H1 (cell line): ENCODE results near the gene TFCP2L1. TPM values are rescaled to one million over a fixed set of nuclear protein-coding genes. Genes with fewer than 3 reads are reported as not detected.

Source experiments
- CTCF ChIA-PET: fragments of 300-600 bp; sonication (Branson Sonifier 250); formaldehyde crosslinking; loops from one replicate; lab custom pipeline; 2021; ENCODE audit not compliant: partially characterized antibody; lab: Charles Lee
- POLR2A ChIA-PET: fragments of 300-600 bp; sonication (Branson Sonifier 250); formaldehyde crosslinking; loops from one replicate; lab custom pipeline; 2021; ENCODE audit warnings: inconsistent platforms; ENCODE audit not compliant: partially characterized antibody; lab: Charles Lee
- DNase-seq, 2 experiments: peaks; one replicate each; pipeline versions ENCODE4 v3.0.0 to v3.0.0-alpha.2; 2010 to 2022; ENCODE audit warnings: low spot score in 2 of 2, low read depth in 1 of 2, mixed read lengths in 1 of 2
- FAIRE-seq: peaks from 2 replicates; lab custom pipeline; 2011; peaks lifted over from hg19 to GRCh38; lab: Jason Lieb, UNC
- H2AFZ ChIP-seq: 2 replicates; pipeline ENCODE4 v1.8.1; 2012; ENCODE audit warnings: low read length, inconsistent platforms
- H2AK5ac ChIP-seq: 2 replicates; pipeline ENCODE4 v1.6.1; 2013; ENCODE audit warnings: low read depth, low read length
- H2BK120ac ChIP-seq: replicated peaks from 2 replicates; pipeline ENCODE3; 2013; ENCODE audit warnings: low read depth, low read length, inconsistent platforms
- H2BK12ac ChIP-seq: 2 replicates; pipeline ENCODE4 v1.6.1; 2013; ENCODE audit warnings: low read depth, low read length
- H2BK15ac ChIP-seq: 2 replicates; pipeline ENCODE4 v1.6.1; 2013; ENCODE audit warnings: low read length
- H2BK20ac ChIP-seq: 2 replicates; pipeline ENCODE4 v1.6.1; 2013; ENCODE audit warnings: low read length
- H2BK5ac ChIP-seq: 2 replicates; pipeline ENCODE4 v1.6.1; 2013; ENCODE audit warnings: low read depth, low read length
- H3K14ac ChIP-seq: 2 replicates; pipeline ENCODE4 v1.6.1; 2013; ENCODE audit warnings: inconsistent platforms; ENCODE audit not compliant: insufficient read length
- H3K18ac ChIP-seq: 2 replicates; pipeline ENCODE4 v1.6.1; 2013; ENCODE audit warnings: low read length; ENCODE audit errors: extremely low read depth
- H3K23ac ChIP-seq: 2 replicates; pipeline ENCODE4 v1.6.1; 2013; ENCODE audit warnings: inconsistent platforms; ENCODE audit not compliant: insufficient read length
- H3K23me2 ChIP-seq: 2 replicates; pipeline ENCODE4 v1.6.1; 2013; ENCODE audit warnings: low read depth, low read length
- H3K27ac ChIP-seq: 2 replicates; pipeline ENCODE4 v1.6.1; 2011; ENCODE audit warnings: low read depth, low read length, inconsistent platforms
- H3K27me3 ChIP-seq, 4 experiments: replicated peaks in 1 of 4; 1 replicate in 1 of 4; 2 replicates in 3 of 4; pipeline versions ENCODE4 v1.6.1 to v1.8.1; 2011 to 2013; ENCODE audit warnings: low read length in 3 of 4, mild to moderate bottlenecking in 3 of 4, inconsistent platforms in 2 of 4, mixed read lengths in 2 of 4, moderate library complexity in 1 of 4; ENCODE audit not compliant: control insufficient read depth in 3 of 4, insufficient read depth in 3 of 4; ENCODE audit errors: extremely low read depth in 1 of 4
- H3K36me3 ChIP-seq, 4 experiments: 2 replicates each; pipeline versions ENCODE4 v1.6.1 to v1.8.1; 2011 to 2013; ENCODE audit warnings: mild to moderate bottlenecking in 4 of 4, low read length in 3 of 4, moderate library complexity in 2 of 4, control low read depth in 1 of 4, inconsistent platforms in 1 of 4; ENCODE audit not compliant: insufficient read depth in 4 of 4, control insufficient read depth in 2 of 4
- H3K4ac ChIP-seq: replicated peaks from 2 replicates; pipeline ENCODE3; 2013; ENCODE audit warnings: low read length, low read depth, mixed read lengths, inconsistent platforms; ENCODE audit not compliant: insufficient read length
- H3K4me1 ChIP-seq, 4 experiments: replicated peaks in 1 of 4; 1 replicate in 1 of 4; 2 replicates in 3 of 4; pipeline versions ENCODE4 v1.6.1 to v1.8.1; 2011 to 2013; ENCODE audit warnings: low read length in 3 of 4, inconsistent platforms in 2 of 4, mixed read lengths in 1 of 4; ENCODE audit not compliant: insufficient read depth in 4 of 4, control insufficient read depth in 3 of 4
- H3K4me2 ChIP-seq, 2 experiments: 2 replicates each; pipeline versions ENCODE4 v1.6.1 to v1.8.1; 2011 to 2013; ENCODE audit warnings: low read depth in 2 of 2, low read length in 2 of 2, control low read depth in 1 of 2, inconsistent platforms in 1 of 2, mild to moderate bottlenecking in 1 of 2; ENCODE audit not compliant: insufficient read depth in 1 of 2
- H3K4me3 ChIP-seq, 4 experiments: fragments of 200-600, 300-600 bp in 1 of 4; sonication (generic), shearing (Covaris generic), sonication (Bioruptor Twin) in 1 of 4; 2 replicates each; pipeline versions ENCODE4 v1.5.1 to v1.8.1; 2011 to 2016; ENCODE audit warnings: low read length in 4 of 4, low read depth in 3 of 4, control low read depth in 2 of 4, inconsistent platforms in 2 of 4, mild to moderate bottlenecking in 2 of 4, mixed read lengths in 1 of 4, moderate library complexity in 1 of 4; ENCODE audit not compliant: insufficient read depth in 2 of 4; ENCODE audit errors: extremely low read depth in 1 of 4
- H3K56ac ChIP-seq: replicated peaks from 2 replicates; pipeline ENCODE3; 2013; ENCODE audit warnings: low read depth, mild to moderate bottlenecking, mixed read lengths, low read length, inconsistent platforms; ENCODE audit not compliant: insufficient read length
- H3K79me1 ChIP-seq: 2 replicates; pipeline ENCODE4 v1.6.1; 2013; ENCODE audit warnings: low read depth, low read length, control low read depth
- H3K79me2 ChIP-seq, 2 experiments: 2 replicates each; pipeline versions ENCODE4 v1.6.1 to v1.8.1; 2012 to 2013; ENCODE audit warnings: low read length in 2 of 2, mild to moderate bottlenecking in 2 of 2, inconsistent platforms in 1 of 2; ENCODE audit not compliant: insufficient read depth in 2 of 2, control insufficient read depth in 1 of 2
- H3K9ac ChIP-seq, 4 experiments: replicated peaks in 1 of 4; 1 replicate in 1 of 4; 2 replicates in 3 of 4; pipeline versions ENCODE4 v1.6.1 to v1.8.1; 2011 to 2013; ENCODE audit warnings: low read depth in 3 of 4, low read length in 3 of 4, control low read depth in 2 of 4, mild to moderate bottlenecking in 2 of 4, moderate library complexity in 2 of 4, inconsistent platforms in 1 of 4; ENCODE audit errors: extremely low read depth in 1 of 4
- H3K9me3 ChIP-seq, 2 experiments: 2 replicates each; pipeline versions ENCODE4 v1.6.1 to v1.8.1; 2012 to 2013; ENCODE audit warnings: mild to moderate bottlenecking in 2 of 2, moderate library complexity in 2 of 2, control low read depth in 1 of 2, inconsistent platforms in 1 of 2, low read depth in 1 of 2, low read length in 1 of 2, mixed read lengths in 1 of 2; ENCODE audit not compliant: insufficient read depth in 2 of 2
- H4K20me1 ChIP-seq, 2 experiments: replicated peaks in 1 of 2; 2 replicates each; pipeline versions ENCODE3 to v1.8.1; 2011 to 2013; ENCODE audit warnings: inconsistent platforms in 2 of 2, low read length in 2 of 2, mild to moderate bottlenecking in 1 of 2; ENCODE audit not compliant: insufficient read depth in 2 of 2, control insufficient read depth in 1 of 2
- H4K5ac ChIP-seq: 2 replicates; pipeline ENCODE4 v1.6.1; 2013; ENCODE audit warnings: low read length, low read depth, mixed read lengths, inconsistent platforms; ENCODE audit not compliant: insufficient read length
- H4K8ac ChIP-seq: 2 replicates; pipeline ENCODE4 v1.8.0; 2013; ENCODE audit warnings: mild to moderate bottlenecking, moderate library complexity, low read length, inconsistent platforms; ENCODE audit not compliant: insufficient read depth; ENCODE audit errors: extremely low read depth
- H4K91ac ChIP-seq: replicated peaks from 2 replicates; pipeline ENCODE3; 2013; ENCODE audit warnings: low read length, mixed read lengths, inconsistent platforms; ENCODE audit not compliant: insufficient read length
- NRF1 ChIP-seq: IDR thresholded peaks from 2 replicates; pipeline ENCODE4 v1.6.1; 2011; ENCODE audit warnings: mild to moderate bottlenecking, low read depth, low read length, improper control_type of control experiment
- WGBS, 2 experiments: shearing (Covaris generic) in 1 of 2; methylation state at CpG; one replicate each; pipeline versions ENCODE4 v1.1.6 to v1.1.7; 2013 to 2015; ENCODE audit warnings: low lambda C conversion rate in 2 of 2, mixed read lengths in 2 of 2, inconsistent platforms in 1 of 2, low coverage in 1 of 2, missing lambda C conversion rate in 1 of 2; ENCODE audit not compliant: insufficient replicate concordance in 2 of 2, insufficient coverage in 1 of 2, insufficient read length in 1 of 2; ENCODE audit errors: extremely low coverage in 1 of 2, missing lambda C conversion rate in 1 of 2; 5-methylcytosine and 5-hydroxymethylcytosine counted together
- polyA plus RNA-seq, 7 experiments: library from polyadenylated mRNA; depleted of rRNA in 3 of 7; stranded (reverse) in 5 of 7; unstranded in 2 of 7; fragments of >200 nt in 5 of 7; fragments of 200-250 nt in 2 of 7; gene quantifications; 1 replicate in 5 of 7; 2 replicates in 1 of 7; 4 replicates in 1 of 7; pipeline versions ENCODE4 v1.2.1 to v1.2.3, GENCODE V29; 2011 to 2013; ENCODE audit warnings: missing spikeins in 2 of 7, mixed read lengths in 2 of 7
- total RNA-seq: library from RNA; stranded (reverse); fragmentation: NEBNext Ultra II Directional; extraction: Animal tissue kit (Norgen Biotek cat#: 25700); gene quantifications from 2 replicates; pipeline ENCODE4 v1.2.1, GENCODE V29; 2021

The TFCP2L1 gene
- total and polyA plus RNA-seq, 2 of the 8 experiments (the other 6 are each of a cell fraction or from before 2014, with no cell fraction given) = 1.5 to 3.8 TPM

DNA sequence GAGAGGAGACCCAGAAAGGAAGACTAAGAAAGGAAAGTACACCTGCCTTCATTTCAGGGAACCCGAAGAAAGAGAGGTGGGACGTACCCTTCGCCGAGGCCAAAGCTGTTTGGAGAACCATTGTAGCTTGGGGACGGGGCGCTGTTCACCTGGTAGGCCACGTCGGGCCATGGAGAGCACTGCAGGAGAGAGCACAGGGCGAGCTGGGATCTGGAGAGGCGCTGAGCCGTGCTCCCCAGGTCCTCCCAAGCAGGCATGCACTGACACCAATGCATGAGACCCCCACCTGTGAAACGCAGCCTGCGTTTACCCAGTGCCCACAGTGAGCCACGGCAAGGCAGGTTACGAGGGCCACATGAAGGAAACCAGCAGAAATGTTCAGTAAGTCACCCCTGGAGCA lies 45.5 kb downstream of the TFCP2L1 start:
- POLR2A ChIA-PET = interaction anchor here (1.2 to 1.6 kb wide), 2 partner anchors 10 to 164 kb away, joined by 3 to 4 read pairs; no protein-coding TSS in a partner anchor
- TF ChIP-seq NRF1 = no peak

More for the DNA sequence above, 45.5 kb downstream of the TFCP2L1 start:
- Histone ChIP-seq H2AK5ac (no peak overlapping the region), H3K4me1 (no peaks in the 10 kb centered on the region; a peak in 1 of 7 replicates), H3K14ac (no peak overlapping the region), H4K91ac (no peak overlapping the region), H3K36me3 (no peaks in the 10 kb centered on the region), H4K5ac (no peak overlapping the region), H2BK20ac (no peak overlapping the region), H3K4ac (no peak overlapping the region), H3K79me1 (no peaks in the 10 kb centered on the region), H2AFZ (no peak overlapping the region), H3K4me3 (no peak overlapping the region), H2BK15ac (no peak overlapping the region), H3K79me2 (no peaks in the 10 kb centered on the region), H2BK5ac (no peak overlapping the region), H3K9me3 (no peaks in the 10 kb centered on the region), H3K27me3 (no peaks in the 10 kb centered on the region), H3K4me2 (no peak overlapping the region), H3K56ac (no peak overlapping the region), H3K23ac (no peak overlapping the region), H3K23me2 (no peaks in the 10 kb centered on the region), H2BK120ac (no peak overlapping the region), H3K27ac (no peak overlapping the region), H4K8ac (no peak overlapping the region), H2BK12ac (no peak overlapping the region), H4K20me1 (no peaks in the 10 kb centered on the region), H3K9ac (no peak overlapping the region), H3K18ac (no peak overlapping the region)
- FAIRE-seq (no peak), DNase-seq (no peak)
- WGBS, 2 experiments = 90% methylated on average over 15 of the region's 15 CpGs; no CpG with 5 or more reads in 1 of the 2 experiments
- CTCF ChIA-PET = interaction anchor here (0.6 to 0.8 kb wide), 2 partner anchors 111 to 148 kb away, joined by 4 read pairs; no protein-coding TSS in a partner anchor
